HG03175 (cell line): ENCODE data around the gene KCNC4.
A peak's percentile ranks its signal among the peaks of the same experiment; 100 is the strongest.

Experiments
- ATAC-seq: cut with Tn5 transposase; IDR thresholded peaks from one replicate; pipeline ENCODE4 v1.9.1; 2021; ENCODE audit warnings: mild to moderate bottlenecking, moderate library complexity; ENCODE audit not compliant: unreplicated experiment

The KCNC4 gene

DNA sequence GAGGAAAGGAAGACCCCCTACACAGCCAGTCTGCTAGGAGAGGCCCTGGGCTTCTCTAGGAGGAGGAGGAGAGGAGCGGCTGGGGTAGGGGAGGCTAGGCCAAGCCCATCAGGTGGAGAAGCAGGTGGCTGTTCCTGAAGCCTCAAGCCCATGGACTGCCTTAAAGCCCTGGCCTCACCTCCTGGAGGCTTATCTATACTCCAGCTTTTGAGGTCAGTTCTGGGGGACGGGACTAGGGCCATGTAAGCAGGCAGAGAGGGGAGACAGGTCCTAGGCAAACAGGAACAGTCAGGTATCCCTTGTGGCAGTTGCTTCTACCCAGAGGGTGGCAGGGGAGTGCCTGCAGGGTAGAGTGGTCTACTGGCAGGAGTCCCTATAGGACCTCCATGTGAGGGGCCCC is 40.6 kb downstream of the KCNC4 start:
- ATAC-seq = no peak

- ATAC-seq = no peak
Measured at GRCh38 chr1:110253213-110253612, 43.1 kb downstream of the KCNC4 start.

DNA sequence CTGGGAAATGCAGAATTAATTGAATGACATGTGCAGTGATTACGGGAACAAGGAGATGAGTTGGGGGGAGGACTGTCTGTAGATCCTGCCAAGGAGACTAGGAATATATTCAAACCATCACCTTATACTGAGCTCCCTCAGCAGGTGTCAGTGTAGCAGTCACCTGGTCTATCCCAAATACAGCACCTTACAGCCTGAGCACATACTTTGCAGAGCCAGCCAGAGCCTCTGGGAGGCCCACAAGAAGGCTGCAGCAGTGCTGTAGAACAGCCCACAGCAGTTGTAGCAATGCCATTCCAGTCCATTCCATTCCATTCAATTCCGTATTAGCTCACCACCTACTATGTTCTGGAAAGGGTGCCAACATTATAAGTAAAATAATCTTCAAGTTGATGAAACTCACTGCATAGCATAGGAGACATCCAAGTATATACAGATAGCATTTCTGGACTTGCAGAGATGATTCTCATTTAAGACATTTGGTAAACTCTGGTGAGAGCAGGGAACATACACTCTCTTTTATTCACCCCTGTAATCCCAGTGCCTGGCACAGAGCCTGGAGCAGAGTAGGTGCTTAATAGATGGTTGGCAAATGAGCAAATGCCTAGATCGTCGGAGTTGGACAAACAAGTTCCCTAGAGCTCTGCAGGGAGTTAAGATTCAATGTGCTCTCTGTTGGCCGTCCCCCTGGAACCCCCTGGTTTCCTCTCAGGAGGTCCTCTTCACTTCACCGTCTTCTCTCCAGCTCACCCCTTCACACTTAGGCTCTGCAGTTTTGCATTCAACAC is 44.7 kb downstream of the KCNC4 start:
- ATAC-seq = no peak

DNA sequence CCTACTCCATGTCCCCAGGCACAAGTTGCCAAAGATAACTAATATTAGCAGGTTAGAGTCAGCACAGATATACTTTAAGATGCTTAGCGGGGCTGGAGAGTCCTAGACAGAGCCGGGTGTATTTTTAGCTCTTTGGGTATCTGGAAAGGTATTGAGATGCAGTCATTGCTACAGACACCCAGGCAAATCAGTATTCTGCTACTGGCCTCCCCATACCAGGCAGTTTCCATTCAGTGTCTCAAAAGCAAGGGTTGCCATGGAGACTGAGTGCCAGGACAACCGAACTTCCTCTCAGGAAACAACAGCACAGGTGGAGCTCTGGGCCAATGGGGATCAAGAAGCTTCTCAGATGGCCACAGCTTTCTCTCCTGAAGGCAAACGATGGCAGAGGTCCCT is 45.3 kb downstream of the KCNC4 start:
- peak; percentile 60 for ATAC-seq

- no peak for ATAC-seq
Measured at GRCh38 chr1:110258734-110259133, 48.6 kb downstream of the KCNC4 start.

GRCh38 chr1:110259770-110260169 is 49.7 kb downstream of the KCNC4 start:
- ATAC-seq = peak; percentile 52
